RPMI8226 (cell line): ENCODE data around the gene PTPN20.

ENCODE experiments used
- DNase-seq: peaks from one replicate; pipeline ENCODE4 v3.0.0-alpha.2; 2015

PTPN20 gene

GRCh38 chr10:47050618-47051455 lies 139.6 kb downstream of the PTPN20 start:
- DNase-seq, result no peak

GRCh38 chr10:47051741-47052238 lies 140.6 kb downstream of the PTPN20 start:
- DNase-seq, result no peak
